HG03097 (cell line): Measurements from ENCODE around the gene RNF144B.

Source experiments
- ATAC-seq: cut with Tn5 transposase; IDR thresholded peaks from one replicate; pipeline ENCODE4 v1.9.1; 2021; ENCODE audit not compliant: unreplicated experiment, low FRiP score

The RNF144B gene

GRCh38 chr6:18472941-18473340, 85.8 kb downstream of the RNF144B start:
- no peak for ATAC-seq

GRCh38 chr6:18473755-18474154, 86.6 kb downstream of the RNF144B start:
- ATAC-seq, result no peak

- no peak for ATAC-seq
Observed at GRCh38 chr6:18477301-18477941, 90.3 kb downstream of the RNF144B start.

- ATAC-seq, result no peak
Observed at GRCh38 chr6:18478610-18479009, 91.5 kb downstream of the RNF144B start.

- no peak for ATAC-seq
Observed at GRCh38 chr6:18481870-18482269, 94.7 kb downstream of the RNF144B start.

- ATAC-seq, result no peak
Observed at GRCh38 chr6:18485660-18486435, 98.7 kb downstream of the RNF144B start.

- ATAC-seq, result no peak
Observed at GRCh38 chr6:18488004-18488403, 100.9 kb downstream of the RNF144B start.

- ATAC-seq, result no peak
Observed at GRCh38 chr6:18488526-18489270, 101.5 kb downstream of the RNF144B start.

GRCh38 chr6:18489335-18489734, 102.2 kb downstream of the RNF144B start:
- no peak for ATAC-seq

GRCh38 chr6:18491308-18492045, 104.3 kb downstream of the RNF144B start:
- no peak for ATAC-seq

- ATAC-seq, result no peak
Observed at GRCh38 chr6:18492972-18493371, 105.8 kb downstream of the RNF144B start.

- ATAC-seq, result no peak
Observed at GRCh38 chr6:18493382-18493891, 106.3 kb downstream of the RNF144B start.

GRCh38 chr6:18493925-18494324, 106.8 kb downstream of the RNF144B start:
- no peak for ATAC-seq

GRCh38 chr6:18495236-18495635, 108.1 kb downstream of the RNF144B start:
- ATAC-seq, result no peak

GRCh38 chr6:18496462-18496861, 109.3 kb downstream of the RNF144B start:
- no peak for ATAC-seq

- no peak for ATAC-seq
Observed at GRCh38 chr6:18497006-18497405, 109.9 kb downstream of the RNF144B start.

- no peak for ATAC-seq
Observed at GRCh38 chr6:18498408-18498807, 111.3 kb downstream of the RNF144B start.

- no peak for ATAC-seq
Observed at GRCh38 chr6:18500921-18501662, 113.9 kb downstream of the RNF144B start.

GRCh38 chr6:18501663-18502013, 114.5 kb downstream of the RNF144B start:
- no peak for ATAC-seq

- no peak for ATAC-seq
Observed at GRCh38 chr6:18503206-18503592, 116.0 kb downstream of the RNF144B start.
